PC-3 (cell line): ENCODE data around the gene ZNF746.

Experiments
- EZH2 ChIP-seq: fragments of 300-600 bp; sonication (generic); IDR thresholded peaks from one replicate; pipeline ENCODE4 v1.6.1; 2017; ENCODE audit warnings: antibody characterized with exemption, mild to moderate bottlenecking, low read length; ENCODE audit not compliant: unreplicated experiment
- EZH2phosphoT487 ChIP-seq: fragments of 300-600 bp; sonication (generic); IDR thresholded peaks from 2 replicates; pipeline ENCODE4 v1.6.1; 2018; ENCODE audit warnings: mild to moderate bottlenecking, antibody characterized with exemption, low read length, borderline replicate concordance
- TF ChIP-seq, protein P1 (sequence below): fragments of 300-600 bp; sonication (generic); conservative IDR thresholded peaks from 2 replicates; pipeline ENCODE4 v1.5.1; 2017; ENCODE audit warnings: antibody characterized with exemption, low read depth, mild to moderate bottlenecking, low read length

DNA sequence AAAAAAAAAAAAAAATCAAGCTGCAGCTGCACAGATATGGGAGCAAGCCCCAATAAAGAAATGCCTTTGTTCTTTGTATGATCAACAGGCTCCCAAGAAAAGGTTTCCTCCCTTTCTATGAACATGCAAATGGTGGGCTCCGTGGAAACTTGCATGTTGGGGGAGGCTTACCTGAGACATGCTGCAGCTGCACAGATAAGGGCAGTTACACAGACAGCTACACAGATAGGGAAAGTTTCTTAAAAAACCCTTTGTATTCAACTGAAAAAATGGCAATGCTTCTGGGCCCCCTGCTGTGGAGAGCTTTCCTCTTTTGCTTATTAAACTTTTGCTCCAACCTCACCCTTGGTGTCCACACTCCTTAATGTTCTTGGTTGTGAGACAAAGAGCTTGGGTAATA is 29.8 kb upstream of the ZNF746 start:
- TF ChIP-seq, protein P1, sequence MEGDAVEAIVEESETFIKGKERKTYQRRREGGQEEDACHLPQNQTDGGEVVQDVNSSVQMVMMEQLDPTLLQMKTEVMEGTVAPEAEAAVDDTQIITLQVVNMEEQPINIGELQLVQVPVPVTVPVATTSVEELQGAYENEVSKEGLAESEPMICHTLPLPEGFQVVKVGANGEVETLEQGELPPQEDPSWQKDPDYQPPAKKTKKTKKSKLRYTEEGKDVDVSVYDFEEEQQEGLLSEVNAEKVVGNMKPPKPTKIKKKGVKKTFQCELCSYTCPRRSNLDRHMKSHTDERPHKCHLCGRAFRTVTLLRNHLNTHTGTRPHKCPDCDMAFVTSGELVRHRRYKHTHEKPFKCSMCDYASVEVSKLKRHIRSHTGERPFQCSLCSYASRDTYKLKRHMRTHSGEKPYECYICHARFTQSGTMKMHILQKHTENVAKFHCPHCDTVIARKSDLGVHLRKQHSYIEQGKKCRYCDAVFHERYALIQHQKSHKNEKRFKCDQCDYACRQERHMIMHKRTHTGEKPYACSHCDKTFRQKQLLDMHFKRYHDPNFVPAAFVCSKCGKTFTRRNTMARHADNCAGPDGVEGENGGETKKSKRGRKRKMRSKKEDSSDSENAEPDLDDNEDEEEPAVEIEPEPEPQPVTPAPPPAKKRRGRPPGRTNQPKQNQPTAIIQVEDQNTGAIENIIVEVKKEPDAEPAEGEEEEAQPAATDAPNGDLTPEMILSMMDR = no peak
- TF ChIP-seq EZH2 (no peak), EZH2phosphoT487 (no peak)
